CD4-positive, alpha-beta T cell treated with Interleukin-15 for 1 hour (primary cell): ENCODE results near the gene LCNL1.
A peak's percentile ranks its signal among the peaks of the same experiment; 100 is the strongest.

Experiments
- DNase-seq: peaks from one replicate; pipeline ENCODE4 v3.0.0-alpha.2; 2020

LCNL1 gene

GRCh38 chr9:136977223-136977622 is 5.6 kb upstream of the LCNL1 start, which contains the start of gene PTGDS:
TSS of gene PTGDS (plus strand) at chr9:136977504. CDS start at chr9:136977579, 75 bp downstream.
- DNase-seq, result no peak

GRCh38 chr9:136977649-136978072 is 5.1 kb upstream of the LCNL1 start:
- no peak for DNase-seq

GRCh38 chr9:136978073-136978864 is 4.5 kb upstream of the LCNL1 start:
- DNase-seq, result peak; percentile 72

- no peak for DNase-seq
Observed at GRCh38 chr9:136978865-136979544, 3.8 kb upstream of the LCNL1 start.

- no peak for DNase-seq
Observed at GRCh38 chr9:136979769-136980587, 2.8 kb upstream of the LCNL1 start.

- no peak for DNase-seq
Observed at GRCh38 chr9:136980669-136981478, 1.9 kb upstream of the LCNL1 start.

- no peak for DNase-seq
Observed at GRCh38 chr9:136981588-136982231, 1.1 kb upstream of the LCNL1 start.

GRCh38 chr9:136983167-136983566 is 374 bp downstream of the LCNL1 start:
- no peak for DNase-seq

GRCh38 chr9:136983656-136984314 is 992 bp downstream of the LCNL1 start:
- DNase-seq, result no peak

- DNase-seq, result no peak
Observed at GRCh38 chr9:136984464-136985026, 1.8 kb downstream of the LCNL1 start.

GRCh38 chr9:136985027-136985602 is 2.3 kb downstream of the LCNL1 start:
- no peak for DNase-seq

GRCh38 chr9:136985853-136986252 is 3.1 kb downstream of the LCNL1 start:
- no peak for DNase-seq

- DNase-seq, result no peak
Observed at GRCh38 chr9:136988872-136989271, 6.1 kb downstream of the LCNL1 start.

- DNase-seq, result no peak
Observed at GRCh38 chr9:136990242-136990911, 7.6 kb downstream of the LCNL1 start.

GRCh38 chr9:136991993-136992818 is 9.4 kb downstream of the LCNL1 start, which contains the start of gene PAXX:
TSS of gene PAXX (plus strand) at chr9:136992422. CDS start at chr9:136992444, 22 bp downstream.
- peak; percentile 93 for DNase-seq

- DNase-seq, result no peak
Observed at GRCh38 chr9:136992819-136993369, 10.1 kb downstream of the LCNL1 start.

GRCh38 chr9:136994180-136994887 is 11.5 kb downstream of the LCNL1 start:
- DNase-seq, result no peak

- DNase-seq, result no peak
Observed at GRCh38 chr9:136994888-136995230, 12.1 kb downstream of the LCNL1 start.
